Measurements from ENCODE around the gene PTPRD.

DNA sequence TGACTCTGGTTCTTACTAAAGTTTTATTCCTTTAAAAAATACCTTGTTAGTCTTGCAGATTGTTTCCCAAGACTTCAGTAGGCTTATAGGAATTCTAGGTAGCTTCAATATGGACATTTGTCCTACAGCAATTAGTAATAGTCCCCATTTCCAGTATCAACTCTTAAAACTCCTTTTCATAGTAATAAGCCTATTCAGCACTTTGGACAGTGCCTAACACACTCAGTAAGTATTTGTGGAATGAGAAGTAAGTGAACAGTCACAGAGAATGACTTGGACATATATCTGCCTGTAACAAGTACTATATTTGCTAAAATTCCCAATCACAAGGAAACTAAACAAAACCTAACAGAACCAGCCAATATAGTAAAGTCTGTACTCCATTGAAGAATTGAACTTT is 1521.4 kb downstream of the PTPRD start:
- TF ChIP-seq, protein P1, sequence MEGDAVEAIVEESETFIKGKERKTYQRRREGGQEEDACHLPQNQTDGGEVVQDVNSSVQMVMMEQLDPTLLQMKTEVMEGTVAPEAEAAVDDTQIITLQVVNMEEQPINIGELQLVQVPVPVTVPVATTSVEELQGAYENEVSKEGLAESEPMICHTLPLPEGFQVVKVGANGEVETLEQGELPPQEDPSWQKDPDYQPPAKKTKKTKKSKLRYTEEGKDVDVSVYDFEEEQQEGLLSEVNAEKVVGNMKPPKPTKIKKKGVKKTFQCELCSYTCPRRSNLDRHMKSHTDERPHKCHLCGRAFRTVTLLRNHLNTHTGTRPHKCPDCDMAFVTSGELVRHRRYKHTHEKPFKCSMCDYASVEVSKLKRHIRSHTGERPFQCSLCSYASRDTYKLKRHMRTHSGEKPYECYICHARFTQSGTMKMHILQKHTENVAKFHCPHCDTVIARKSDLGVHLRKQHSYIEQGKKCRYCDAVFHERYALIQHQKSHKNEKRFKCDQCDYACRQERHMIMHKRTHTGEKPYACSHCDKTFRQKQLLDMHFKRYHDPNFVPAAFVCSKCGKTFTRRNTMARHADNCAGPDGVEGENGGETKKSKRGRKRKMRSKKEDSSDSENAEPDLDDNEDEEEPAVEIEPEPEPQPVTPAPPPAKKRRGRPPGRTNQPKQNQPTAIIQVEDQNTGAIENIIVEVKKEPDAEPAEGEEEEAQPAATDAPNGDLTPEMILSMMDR (IDR thresholded peaks at IDR 0.05 in 2 of 3, conservative IDR thresholded peaks at IDR 0.05 in 1 of 3; ENCODE audit: insufficient read depth in 2 of 3, low read depth in 1 of 3, low read length in 3 of 3), result no peak
- no peak for TF ChIP-seq POLR2AphosphoS5 (IDR thresholded peaks at IDR 0.05; ENCODE audit: control insufficient read depth, insufficient read depth, low read depth, low read length)
- TF ChIP-seq BDP1 (IDR thresholded peaks at IDR 0.05; ENCODE audit: insufficient read depth, insufficient read length), result no peak
- no peak for TF ChIP-seq TARDBP (IDR thresholded peaks at IDR 0.05)
- no peak for TF ChIP-seq GABPA (tag; conservative IDR thresholded peaks at IDR 0.05; ENCODE audit: low read depth)
- no peak for TF ChIP-seq KLF10 (CRISPR knock-in tag; IDR thresholded peaks at IDR 0.05)
- no peak for TF ChIP-seq SAFB2 (IDR thresholded peaks at IDR 0.05; ENCODE audit: borderline replicate concordance, low read depth, low read length, severe bottlenecking)
- no peak for TF ChIP-seq SIN3B (IDR thresholded peaks at IDR 0.05; ENCODE audit: low read depth)
